Bone marrow (tissue), 2 donors: ENCODE results near the gene TMEM213.

Experiments used
- DNase-seq, 2 donors: peaks; one replicate each; lab custom pipeline; 2025; lab: John Stamatoyannopoulos, UW

TMEM213 gene

GRCh38 chr7:138875794-138876193 is 78.0 kb downstream of the TMEM213 start:
- no peak for DNase-seq

GRCh38 chr7:138876326-138876725 is 78.5 kb downstream of the TMEM213 start:
- no peak for DNase-seq

GRCh38 chr7:138878051-138878450 is 80.3 kb downstream of the TMEM213 start:
- DNase-seq, result no peak

GRCh38 chr7:138878856-138879255 is 81.1 kb downstream of the TMEM213 start:
- DNase-seq, result no peak

GRCh38 chr7:138879356-138879755 is 81.6 kb downstream of the TMEM213 start:
- DNase-seq, result no peak

- DNase-seq, result no peak
These were observed 83.2 kb downstream of the TMEM213 start for GRCh38 chr7:138880881-138881578.

GRCh38 chr7:138881579-138882188 is 83.9 kb downstream of the TMEM213 start:
- DNase-seq, result no peak

GRCh38 chr7:138882249-138882648 is 84.5 kb downstream of the TMEM213 start:
- no peak for DNase-seq

GRCh38 chr7:138885383-138886147 is 87.8 kb downstream of the TMEM213 start:
- no peak for DNase-seq

- peak in 1 of 2 donors; percentile 79 for DNase-seq
These were observed 88.7 kb downstream of the TMEM213 start for GRCh38 chr7:138886501-138886917.

GRCh38 chr7:138887085-138887710 is 89.4 kb downstream of the TMEM213 start:
- no peak for DNase-seq
